GM21825 (cell line): ENCODE measurements around the gene COL18A1.

Experiments used
- ATAC-seq: cut with Tn5 transposase; IDR thresholded peaks from one replicate; pipeline ENCODE4 v1.9.1; 2021; ENCODE audit warnings: mild to moderate bottlenecking, moderate library complexity; ENCODE audit not compliant: unreplicated experiment

COL18A1 gene

DNA sequence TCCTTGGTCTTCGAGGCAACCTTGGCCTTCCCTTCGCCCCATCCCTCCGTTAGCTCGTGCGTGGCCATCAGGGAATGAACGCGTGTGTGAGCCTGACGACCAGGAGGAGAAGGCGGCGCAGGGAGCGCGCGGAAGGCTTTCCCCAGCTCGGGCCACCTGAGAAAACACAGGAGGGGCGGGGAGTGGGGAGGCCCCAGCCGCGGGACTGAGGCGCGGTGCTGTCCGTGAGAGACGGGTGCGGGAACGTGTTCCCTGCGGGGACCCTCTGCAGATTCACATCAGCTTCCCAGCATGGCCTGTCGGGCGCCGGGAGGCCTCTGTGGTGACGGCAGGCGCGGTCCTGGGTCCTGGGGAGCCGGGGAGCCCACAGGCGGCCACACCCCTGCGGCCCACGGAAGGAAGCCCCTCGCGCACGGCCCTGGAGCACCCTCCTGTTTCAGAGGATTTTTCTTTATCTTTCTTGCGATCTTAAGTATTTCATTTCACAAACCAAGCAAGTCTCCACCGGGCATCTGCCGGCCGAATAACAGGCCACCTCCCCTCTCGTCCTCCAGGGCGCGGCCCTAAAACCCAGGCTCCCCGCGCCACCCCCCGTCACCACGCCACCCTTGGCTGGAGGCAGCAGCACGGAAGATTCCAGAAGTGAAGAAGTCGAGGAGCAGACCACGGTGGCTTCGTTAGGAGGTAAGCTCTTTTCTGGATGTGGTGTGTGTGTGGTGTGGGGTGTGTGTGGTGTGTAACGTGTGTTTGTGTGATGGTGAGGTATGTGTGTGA is 71.0 kb downstream of the COL18A1 start:
- ATAC-seq: no peak

DNA sequence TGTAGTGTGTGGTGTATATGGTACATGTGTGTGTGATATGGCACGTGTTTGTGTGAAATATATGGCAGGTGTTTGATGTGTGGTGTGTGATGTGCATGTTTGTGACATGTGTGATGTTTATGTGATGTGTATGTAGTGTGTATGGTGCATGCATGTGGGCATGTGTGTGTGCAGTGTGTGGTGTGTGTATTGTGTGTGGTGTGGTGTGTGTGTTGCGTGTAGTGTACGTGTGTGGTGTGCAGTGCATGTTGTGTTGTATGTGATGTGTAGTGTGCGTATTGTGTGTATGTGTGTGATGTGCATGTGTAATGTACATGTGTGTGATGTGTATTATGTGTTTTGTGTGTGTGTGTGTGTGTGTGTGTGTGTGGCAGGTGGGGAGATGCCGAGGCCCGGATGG is 71.6 kb downstream of the COL18A1 start:
- ATAC-seq: no peak

DNA sequence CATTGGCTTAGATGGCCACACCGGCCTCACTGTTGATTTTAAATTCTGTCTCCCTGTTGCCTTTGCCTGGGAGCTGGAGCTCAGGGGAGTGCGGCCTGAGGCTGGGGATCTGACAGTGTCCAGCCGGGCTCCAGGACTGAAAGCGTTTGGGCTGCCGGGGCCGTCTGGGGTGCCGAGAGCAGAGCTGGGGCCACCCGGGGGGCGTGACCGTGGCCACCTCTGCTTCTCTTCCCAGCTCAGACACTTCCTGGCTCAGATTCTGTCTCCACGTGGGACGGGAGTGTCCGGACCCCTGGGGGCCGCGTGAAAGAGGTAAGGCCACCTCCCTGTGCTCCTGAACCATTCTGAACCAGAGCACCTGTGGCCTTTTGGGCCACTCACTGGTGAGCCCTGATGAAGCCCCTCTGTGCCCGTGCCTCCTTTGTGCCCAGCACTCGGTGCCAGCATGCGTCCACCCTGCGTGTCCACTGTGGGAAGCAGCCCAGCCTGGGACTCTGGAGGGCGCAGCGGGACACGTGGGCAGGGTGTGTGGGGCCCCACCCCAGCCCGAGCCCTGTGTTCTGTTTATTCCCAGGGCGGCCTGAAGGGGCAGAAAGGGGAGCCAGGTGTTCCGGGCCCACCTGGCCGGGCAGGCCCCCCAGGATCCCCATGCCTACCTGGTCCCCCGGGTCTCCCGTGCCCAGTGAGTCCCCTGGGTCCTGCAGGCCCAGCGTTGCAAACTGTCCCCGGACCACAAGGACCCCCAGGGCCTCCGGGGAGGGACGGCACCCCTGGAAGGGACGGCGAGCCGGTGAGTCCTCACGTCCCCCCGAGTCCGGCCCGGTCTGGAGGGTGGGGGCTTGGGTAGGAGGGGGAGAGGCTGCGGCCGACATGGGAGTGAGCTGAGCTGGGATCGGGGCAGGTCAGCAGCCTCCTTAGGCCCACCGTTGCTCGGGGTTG is 72.5 kb downstream of the COL18A1 start:
- no peak for ATAC-seq

DNA sequence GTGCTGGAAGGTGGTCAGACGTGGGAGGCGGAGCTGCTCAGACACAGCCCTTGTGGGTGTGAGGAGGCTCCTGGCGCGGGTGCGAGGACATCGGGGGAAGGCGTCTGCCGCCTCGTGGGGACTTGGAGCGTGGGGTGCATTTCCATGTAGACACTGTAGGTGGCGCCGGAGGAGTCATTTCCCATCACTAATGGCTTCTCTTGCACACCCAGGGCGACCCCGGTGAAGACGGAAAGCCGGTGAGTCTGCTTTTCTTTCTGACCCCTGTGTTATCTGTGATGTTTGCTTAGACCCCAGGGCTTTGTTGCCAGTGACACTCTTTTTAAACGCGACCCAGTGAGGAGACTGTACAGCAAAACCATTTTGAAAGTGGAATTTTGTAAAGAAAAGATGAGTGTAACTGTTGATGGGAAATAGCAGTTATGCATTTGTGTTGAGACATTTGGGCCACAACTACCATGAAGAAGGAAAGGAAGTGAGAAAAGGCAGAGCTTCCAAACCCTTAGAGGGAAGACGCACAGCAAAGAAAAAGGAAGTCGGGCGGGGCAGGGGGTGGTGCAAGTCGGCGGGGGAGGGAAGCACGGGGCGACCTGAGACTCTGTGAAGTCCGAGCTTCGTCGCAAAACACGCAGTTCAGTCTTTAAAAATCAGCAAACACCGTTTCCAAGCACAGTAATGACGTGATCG is 73.3 kb downstream of the COL18A1 start:
- ATAC-seq: no peak

DNA sequence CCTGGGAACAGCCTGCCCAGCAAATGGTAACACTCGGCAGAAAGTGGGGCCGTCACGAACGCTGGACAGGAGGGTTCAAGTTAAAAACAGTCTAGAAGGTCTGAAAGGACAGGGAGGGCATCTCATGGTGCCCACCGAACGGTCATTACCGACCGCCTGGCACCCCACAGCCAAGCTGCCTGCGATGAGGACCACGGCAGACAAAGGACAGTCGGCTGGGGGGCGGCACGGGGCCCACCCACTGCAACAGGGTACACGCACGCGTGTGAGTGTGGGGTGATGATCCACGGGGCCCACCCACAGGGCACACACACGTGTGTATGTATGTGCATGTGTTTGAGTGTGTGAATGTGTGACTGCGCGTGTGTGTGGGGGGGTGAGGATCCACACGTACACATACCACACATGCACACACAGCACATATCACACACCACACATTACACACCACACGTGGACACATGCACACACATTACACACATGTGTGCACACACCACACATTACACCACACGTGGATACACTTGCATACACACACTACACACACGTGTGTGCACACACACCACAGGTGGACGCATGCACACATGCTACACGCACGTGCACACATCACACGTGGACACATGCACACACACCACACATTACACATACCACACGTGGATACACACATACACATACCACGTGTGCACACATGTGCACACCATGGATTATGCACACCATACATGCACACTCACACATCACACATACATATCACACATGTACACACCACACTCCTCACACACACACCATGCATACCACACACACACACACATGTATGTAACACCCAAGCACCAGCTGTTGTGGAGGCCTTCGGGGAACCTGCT is 74.1 kb downstream of the COL18A1 start:
- no peak for ATAC-seq

DNA sequence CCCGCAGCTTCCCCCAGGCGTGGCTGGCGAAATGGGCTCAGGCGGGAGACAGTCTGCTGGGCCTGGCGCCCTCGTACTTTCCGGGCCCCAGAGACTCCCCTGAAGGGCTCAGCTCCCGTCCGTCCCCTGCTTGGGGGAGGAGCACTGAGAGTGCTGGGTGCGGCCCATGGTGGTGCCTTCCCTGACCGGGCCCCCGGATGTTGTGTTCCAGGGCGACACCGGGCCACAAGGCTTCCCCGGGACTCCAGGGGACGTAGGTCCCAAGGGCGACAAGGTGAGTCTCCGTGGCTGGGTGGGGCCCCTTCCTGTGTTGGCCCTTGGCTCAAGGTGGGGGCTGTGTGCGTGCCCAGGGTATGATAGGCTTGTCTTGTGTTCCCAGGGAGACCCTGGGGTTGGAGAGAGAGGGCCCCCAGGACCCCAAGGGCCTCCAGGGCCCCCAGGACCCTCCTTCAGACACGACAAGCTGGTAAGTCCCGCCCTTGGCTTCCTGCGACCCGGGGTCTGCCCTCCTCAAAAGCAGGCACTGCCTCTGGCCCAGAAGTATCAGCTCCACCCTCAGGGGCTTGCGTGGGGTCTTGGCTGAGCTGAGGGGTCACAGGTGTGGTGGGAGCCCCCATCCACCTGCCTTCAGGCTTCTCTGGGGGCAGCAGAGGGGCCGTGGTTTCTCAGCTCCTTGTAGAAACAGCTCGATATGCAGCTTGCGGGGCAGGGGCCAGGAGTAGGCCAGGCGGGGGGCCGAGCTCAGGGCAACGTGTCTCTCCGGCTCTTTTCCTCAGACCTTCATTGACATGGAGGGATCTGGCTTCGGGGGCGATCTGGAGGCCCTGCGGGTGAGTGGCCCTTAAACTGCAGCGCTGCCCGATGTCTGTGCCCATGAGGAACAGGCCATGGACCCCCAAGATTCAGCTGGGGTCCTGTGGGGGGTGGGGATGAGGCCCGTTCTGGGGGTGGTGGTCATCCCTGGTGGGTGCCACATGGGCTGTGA is 75.0 kb downstream of the COL18A1 start:
- ATAC-seq: no peak

DNA sequence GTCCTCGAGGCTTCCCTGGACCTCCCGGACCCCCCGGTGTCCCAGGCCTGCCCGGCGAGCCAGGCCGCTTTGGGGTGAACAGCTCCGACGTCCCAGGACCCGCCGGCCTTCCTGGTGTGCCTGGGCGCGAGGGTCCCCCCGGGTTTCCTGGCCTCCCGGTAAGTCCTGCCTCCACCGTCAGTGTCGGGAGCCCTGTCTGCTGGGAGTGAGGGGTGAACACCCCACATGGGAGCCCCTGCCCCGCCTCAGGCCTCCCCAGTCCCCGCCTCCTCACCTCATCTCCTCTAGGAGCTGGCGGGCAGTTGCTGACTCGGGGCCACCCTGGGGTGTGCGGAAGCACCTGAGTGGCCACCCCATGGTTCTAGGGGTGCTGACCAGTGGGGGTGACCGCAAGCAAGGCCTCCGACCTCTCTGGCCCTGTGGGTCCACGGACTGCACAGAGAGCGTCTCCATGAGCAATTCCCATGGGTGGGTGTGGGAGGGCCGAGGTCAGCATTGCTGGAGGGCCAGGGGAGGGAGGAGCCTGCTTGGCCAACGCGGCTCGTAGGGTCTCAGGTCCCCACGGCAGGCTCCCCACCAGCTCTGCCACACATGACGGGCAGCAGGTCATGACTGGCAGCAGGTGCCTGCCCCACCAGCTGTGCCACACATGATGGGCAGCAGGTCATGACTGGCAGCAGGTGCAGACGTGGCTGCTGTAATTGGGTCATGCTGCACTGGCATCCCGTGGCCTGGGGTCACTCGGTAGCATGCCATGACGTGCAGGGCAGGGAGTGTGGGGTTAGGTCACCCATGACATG is 75.9 kb downstream of the COL18A1 start:
- no peak for ATAC-seq

DNA sequence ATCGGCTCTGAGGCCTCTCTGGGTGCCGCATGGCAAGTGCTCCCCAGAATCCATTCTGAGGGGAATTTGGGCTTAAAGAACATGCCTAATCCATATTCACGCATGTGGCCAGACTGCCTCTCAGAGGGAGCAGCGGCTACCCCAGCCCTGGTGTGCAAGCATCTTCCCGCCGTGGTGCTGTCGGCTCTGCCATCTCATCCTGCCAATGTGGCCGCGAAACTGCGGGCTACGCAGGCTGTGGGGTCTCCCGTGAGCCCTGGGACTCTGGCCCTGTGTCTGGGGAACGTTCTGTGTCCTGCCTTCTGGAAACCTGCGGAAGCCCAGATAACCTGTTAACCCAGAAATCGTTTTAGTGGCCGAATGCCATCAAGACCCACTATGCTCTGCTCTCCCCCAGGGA is 76.6 kb downstream of the COL18A1 start:
- no peak for ATAC-seq

DNA sequence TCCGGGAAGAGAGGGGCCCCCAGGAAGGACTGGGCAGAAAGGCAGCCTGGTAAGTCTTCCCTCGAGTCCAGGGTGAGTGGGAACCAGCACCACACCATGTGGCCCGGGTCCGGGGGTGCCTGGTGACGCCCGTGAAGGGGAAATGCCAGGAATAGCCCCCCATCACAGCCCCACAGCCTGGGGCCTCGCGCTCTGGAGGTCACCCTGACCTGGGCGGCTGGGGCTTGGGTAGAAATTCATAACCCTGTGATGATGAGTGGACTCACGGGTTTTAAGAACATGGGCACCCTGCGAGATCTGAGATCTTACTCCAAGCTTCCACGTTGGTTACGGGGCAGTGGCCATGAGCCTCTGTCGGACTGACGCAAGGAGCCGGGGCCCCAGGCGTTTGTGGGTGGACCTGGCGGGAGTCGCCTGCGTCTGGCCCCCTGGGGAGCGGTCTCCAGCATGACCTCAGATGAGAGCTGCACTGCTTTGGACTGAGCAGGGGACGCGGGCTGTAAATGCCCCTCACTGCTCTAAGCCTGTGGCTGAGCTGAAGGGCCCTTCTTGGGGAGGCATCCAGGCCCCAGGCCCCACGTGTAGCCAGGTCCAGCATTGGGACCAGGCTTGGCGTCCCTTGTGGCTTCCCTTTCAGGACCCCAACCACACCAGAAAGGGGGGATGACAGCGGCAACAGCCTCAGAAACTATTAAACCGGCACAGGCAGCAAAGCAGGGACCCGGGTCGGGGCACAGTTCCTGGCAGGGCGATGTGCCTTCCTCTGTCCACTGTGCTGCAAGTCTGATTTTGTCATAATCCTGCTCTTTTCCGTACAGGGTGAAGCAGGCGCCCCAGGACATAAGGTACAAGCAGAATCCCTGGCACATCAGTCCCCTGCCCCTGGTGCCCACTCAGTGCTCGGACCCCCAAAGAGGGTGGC is 77.3 kb downstream of the COL18A1 start:
- no peak for ATAC-seq

DNA sequence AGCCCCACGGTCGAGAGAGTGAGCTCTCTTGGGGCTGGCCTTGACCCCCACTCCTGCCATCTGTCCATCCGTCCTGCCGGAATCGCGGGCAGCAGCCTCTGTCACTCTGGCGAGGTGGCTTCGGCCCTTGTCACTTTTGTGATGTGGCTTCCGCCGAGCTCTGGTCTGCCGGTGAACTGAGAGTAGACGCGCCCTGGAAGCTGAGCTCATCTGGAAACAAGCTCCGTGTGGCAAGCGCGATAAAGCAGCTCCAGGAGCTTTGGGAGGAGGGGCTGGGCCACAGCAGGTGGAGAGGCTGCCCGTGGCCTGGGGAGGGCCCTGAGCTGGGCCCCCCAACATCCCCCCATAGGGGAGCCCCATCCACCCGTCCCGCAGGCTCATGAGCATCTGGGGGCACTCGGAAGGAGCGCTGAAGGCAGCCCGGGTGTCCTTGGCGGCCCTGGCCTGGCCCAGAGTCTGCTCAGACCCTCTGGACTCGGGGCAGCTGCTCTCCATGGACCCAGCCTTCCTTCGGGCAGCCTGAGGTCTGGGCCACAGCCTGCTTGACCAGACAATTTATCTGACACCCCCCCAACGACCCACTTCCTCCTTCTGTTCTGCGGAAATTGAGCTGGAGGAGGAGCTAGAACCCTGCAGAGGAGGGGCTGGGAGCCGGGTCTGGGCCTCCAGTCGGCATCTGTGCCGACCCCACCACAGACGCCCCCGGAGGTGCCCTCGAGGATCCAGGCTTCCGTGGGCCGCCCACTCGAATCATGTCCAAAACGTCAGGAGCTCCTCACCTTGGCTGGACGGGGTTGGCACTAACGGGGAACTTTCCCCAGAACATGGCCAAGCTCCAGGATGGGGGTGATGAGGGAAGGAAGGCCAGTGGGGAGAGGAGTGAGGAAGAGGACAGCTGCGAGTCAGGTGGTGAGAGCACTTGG is 78.2 kb downstream of the COL18A1 start:
- no peak for ATAC-seq

DNA sequence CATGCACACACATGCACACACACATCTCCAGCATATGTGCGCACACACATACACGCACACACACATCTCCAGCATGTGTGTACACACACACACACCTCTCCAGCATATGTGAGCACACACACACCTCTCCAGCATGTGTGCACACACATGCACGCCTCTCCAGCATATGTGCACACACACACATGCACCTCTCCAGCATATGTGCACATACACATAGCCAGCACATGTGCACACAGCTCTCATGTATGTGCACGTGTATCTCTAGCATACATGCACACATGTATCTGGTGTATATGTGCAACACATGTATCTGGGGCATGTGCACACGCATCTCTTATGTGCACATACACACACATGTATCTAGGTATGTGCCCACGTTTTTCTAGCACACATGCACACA is 79.4 kb downstream of the COL18A1 start:
- no peak for ATAC-seq

DNA sequence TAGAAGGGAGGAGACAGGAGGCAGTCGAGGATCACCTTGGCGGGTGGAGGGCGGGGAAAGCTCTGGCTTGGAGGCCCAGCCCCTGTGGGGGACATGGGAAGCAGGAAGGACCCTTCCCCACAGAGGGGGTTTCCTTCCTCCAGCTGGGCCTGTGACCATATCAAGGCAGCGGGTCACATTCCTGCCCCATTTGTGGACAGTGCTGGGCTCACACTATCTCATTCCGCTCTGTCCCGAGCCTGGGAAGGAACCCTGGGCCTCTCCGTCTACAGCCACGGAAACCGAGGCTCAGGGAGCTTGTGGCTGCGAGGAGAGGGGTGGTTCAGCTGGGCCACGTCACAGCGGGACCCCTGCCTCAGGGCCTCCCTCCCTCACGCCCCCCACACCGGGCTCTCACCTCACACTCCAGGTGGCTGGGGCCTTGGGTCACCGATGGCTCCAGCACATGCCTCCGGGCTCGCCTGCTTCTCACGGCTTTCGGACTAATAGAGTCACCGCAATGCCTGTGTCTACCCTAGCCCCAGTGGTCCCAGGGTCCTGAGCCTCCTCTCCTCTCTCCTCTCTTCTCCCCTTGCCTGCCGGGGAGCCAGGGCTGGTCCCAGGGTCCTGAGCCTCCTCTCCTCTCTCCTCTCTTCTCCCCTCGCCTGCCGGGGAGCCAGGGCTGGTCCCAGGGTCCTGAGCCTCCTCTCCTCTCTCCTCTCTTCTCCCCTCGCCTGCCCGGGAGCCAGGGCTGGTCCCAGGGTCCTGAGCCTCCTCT is 80.9 kb downstream of the COL18A1 start:
- ATAC-seq: no peak

DNA sequence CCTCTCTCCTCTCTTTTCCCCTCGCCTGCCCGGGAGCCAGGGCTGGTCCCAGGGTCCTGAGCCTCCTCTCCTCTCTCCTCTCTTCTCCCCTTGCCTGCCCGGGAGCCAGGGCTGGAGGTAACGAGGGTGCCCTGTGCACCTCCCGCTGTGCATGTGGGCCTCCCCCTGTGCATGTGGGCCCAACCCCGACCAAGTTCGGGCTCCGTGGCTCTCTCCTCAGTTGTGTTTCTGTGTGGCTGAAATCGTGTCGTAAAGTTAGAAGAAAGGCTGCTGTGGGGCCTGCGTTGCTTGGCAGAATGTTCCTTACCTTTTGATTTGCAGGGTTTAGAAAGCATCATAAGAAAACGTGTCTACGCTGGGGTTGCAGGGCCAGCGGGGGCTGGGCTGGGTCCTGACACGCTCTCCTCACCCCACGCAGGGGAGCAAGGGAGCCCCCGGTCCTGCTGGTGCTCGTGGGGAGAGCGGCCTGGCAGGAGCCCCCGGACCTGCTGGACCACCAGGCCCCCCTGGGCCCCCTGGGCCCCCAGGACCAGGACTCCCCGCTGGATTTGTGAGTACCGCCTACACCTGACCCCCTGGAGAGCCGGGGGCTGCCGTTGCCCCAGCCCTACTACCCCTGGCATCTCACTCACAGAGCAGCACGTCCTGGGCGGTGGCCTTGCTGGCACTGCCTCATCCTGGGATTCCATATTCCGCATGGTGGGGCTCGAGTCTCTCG is 81.6 kb downstream of the COL18A1 start:
- no peak for ATAC-seq

DNA sequence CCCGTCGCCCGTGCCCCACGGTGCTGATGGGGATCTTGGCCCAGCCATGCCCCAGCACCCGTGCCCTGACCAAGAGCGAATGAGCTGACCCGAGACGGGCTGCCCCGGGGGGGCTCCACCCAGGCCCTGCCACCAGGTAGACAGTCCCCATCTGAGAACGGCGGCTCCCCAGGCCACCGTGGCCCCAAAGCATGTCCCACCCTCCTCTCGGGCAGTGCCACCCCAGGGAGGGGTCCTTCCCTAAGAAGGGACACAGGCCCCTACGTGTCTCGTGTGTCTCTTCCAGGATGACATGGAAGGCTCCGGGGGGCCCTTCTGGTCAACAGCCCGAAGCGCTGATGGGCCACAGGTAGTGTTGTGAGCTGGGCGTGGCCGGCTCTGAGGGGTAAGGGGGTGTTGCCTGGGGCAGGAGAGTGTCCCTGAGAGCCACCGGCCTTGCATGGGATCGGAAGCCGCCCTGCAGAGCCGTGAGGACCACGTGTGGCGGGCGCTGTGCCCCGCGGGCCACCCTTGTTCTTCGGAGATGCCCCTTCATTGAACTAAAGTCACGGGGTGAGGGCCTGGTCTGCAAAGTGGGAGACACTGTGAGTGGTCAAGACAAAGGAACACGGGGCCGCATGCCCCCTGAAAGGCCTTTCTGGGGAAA is 82.3 kb downstream of the COL18A1 start:
- ATAC-seq: no peak
